Progenitor cell of endocrine pancreas (in vitro differentiated cells): ENCODE measurements around the gene RRP36. TPM values are rescaled to one million over a fixed set of nuclear protein-coding genes. Genes with fewer than 3 reads are reported as not detected.
"Not testable (repeated sequence)": the region's sequence is repeated elsewhere in the genome, so short reads cannot be mapped to it uniquely, and the experiment has no call there.

Source experiments
- DNase-seq: peaks from one replicate; pipeline ENCODE4 v3.0.0; 2021; ENCODE audit warnings: low spot score; ENCODE audit not compliant: unreplicated experiment
- H3K27ac Mint-ChIP-seq: 2 replicates; pipeline ENCODE4 v1.8.0; 2021; ENCODE audit warnings: mild to moderate bottlenecking, moderate library complexity, mixed read lengths
- H3K27me3 Mint-ChIP-seq: 2 replicates; pipeline ENCODE4 v1.8.0; 2021; ENCODE audit warnings: mixed read lengths
- H3K36me3 Mint-ChIP-seq: 2 replicates; pipeline ENCODE4 v1.8.0; 2022; ENCODE audit warnings: mixed read lengths; ENCODE audit not compliant: insufficient read depth
- H3K4me1 Mint-ChIP-seq: 2 replicates; pipeline ENCODE4 v1.8.0; 2021; ENCODE audit warnings: low read depth, mixed read lengths
- H3K4me3 Mint-ChIP-seq: 2 replicates; pipeline ENCODE4 v1.8.0; 2021; ENCODE audit warnings: low read depth, mild to moderate bottlenecking, moderate library complexity, mixed read lengths
- H3K9me3 Mint-ChIP-seq: 2 replicates; pipeline ENCODE4 v1.8.0; 2021; ENCODE audit warnings: low read depth, mixed read lengths
- CTCF ChIP-seq: fragments of 200-600 bp; sonication (generic); IDR thresholded peaks from one replicate; pipeline ENCODE4 v1.5.0; 2021; ENCODE audit warnings: antibody characterized with exemption, mild to moderate bottlenecking; ENCODE audit not compliant: unreplicated experiment
- total RNA-seq: library from RNA; stranded (reverse); gene quantifications from 2 replicates; pipeline ENCODE4 v1.2.1, GENCODE V29; 2021

The RRP36 gene
- total RNA-seq, 1 donor from 2014 or later: 62.4 TPM

- H3K4me1 Mint-ChIP-seq: peaks cover 24% of the 10 kb centered on the region
- peaks cover 2% of the 10 kb centered on the region for H3K36me3 Mint-ChIP-seq
- no peak for DNase-seq
- no peak overlapping the region for H3K27ac Mint-ChIP-seq
- H3K27me3 Mint-ChIP-seq: no peaks in the 10 kb centered on the region
- H3K9me3 Mint-ChIP-seq: no peaks in the 10 kb centered on the region
- TF ChIP-seq CTCF: no peak
- H3K4me3 Mint-ChIP-seq: no peak overlapping the region
These were observed 33.6 kb upstream of the RRP36 start for GRCh38 chr6:42987533-42988451.

- Mint-ChIP-seq H3K27me3 (no peaks in the 10 kb centered on the region), H3K9me3 (no peaks in the 10 kb centered on the region), H3K4me3 (no peak overlapping the region)
These were observed 32.9 kb upstream of the RRP36 start for GRCh38 chr6:42988486-42989020.

GRCh38 chr6:42989923-42990322 is 31.5 kb upstream of the RRP36 start:
- no peaks in the 10 kb centered on the region for H3K27me3 Mint-ChIP-seq
- H3K4me3 Mint-ChIP-seq: no peak overlapping the region
- no peak for DNase-seq
- no peak overlapping the region for H3K27ac Mint-ChIP-seq
- no peak for TF ChIP-seq CTCF
- H3K36me3 Mint-ChIP-seq: peaks cover 2% of the 10 kb centered on the region
- H3K9me3 Mint-ChIP-seq: no peaks in the 10 kb centered on the region
- H3K4me1 Mint-ChIP-seq: peaks cover 19% of the 10 kb centered on the region

More at GRCh38 chr6:42988486-42989020, 32.9 kb upstream of the RRP36 start:
- Mint-ChIP-seq H3K4me1 (peaks cover 24% of the 10 kb centered on the region), H3K27ac (no peak overlapping the region), H3K36me3 (peaks cover 2% of the 10 kb centered on the region)
- no peak for DNase-seq
- TF ChIP-seq CTCF: no peak

GRCh38 chr6:42993445-42993844 is 28.0 kb upstream of the RRP36 start:
- Mint-ChIP-seq H3K9me3 (no peaks in the 10 kb centered on the region), H3K4me3 (no peak overlapping the region), H3K27me3 (no peaks in the 10 kb centered on the region), H3K36me3 (peaks cover 4% of the 10 kb centered on the region), H3K27ac (no peak overlapping the region), H3K4me1 (peaks cover 2% of the 10 kb centered on the region)
- DNase-seq: no peak
- no peak for TF ChIP-seq CTCF

- no peak overlapping the region for H3K4me3 Mint-ChIP-seq
- TF ChIP-seq CTCF: no peak
- peaks cover 3% of the 10 kb centered on the region for H3K36me3 Mint-ChIP-seq
- H3K27me3 Mint-ChIP-seq: no peaks in the 10 kb centered on the region
- H3K4me1 Mint-ChIP-seq: peaks cover 2% of the 10 kb centered on the region
- no peaks in the 10 kb centered on the region for H3K9me3 Mint-ChIP-seq
- no peak for DNase-seq
- H3K27ac Mint-ChIP-seq: peak overlapping the region; percentile 71
These were observed 24.9 kb upstream of the RRP36 start for GRCh38 chr6:42996513-42996912.

- H3K4me3 Mint-ChIP-seq, H3K4me1 Mint-ChIP-seq, DNase-seq, H3K27me3 Mint-ChIP-seq, H3K9me3 Mint-ChIP-seq, H3K36me3 Mint-ChIP-seq, H3K27ac Mint-ChIP-seq: not testable (repeated sequence)
These were observed 23.2 kb upstream of the RRP36 start for GRCh38 chr6:42998205-42998604.
